ENCODE data around the gene FBLN5.

- TF ChIP-seq CTCF (IDR thresholded peaks at IDR 0.05; ENCODE audit: low read length) = no peak
- no peak for TF ChIP-seq EZH2 (optimal IDR thresholded peaks at IDR 0.05; ENCODE audit: low read depth, low read length)
Observed at GRCh38 chr14:91884664-91885063, 62.8 kb downstream of the FBLN5 start.

Measured in MM.1S (cell line).